ENCODE measurements around the gene CPA3. TPM values are rescaled to one million over a fixed set of nuclear protein-coding genes. Genes with fewer than 3 reads are reported as not detected.

CPA3 gene
- total RNA-seq, 5 donors from 2014 or later (not counting 1 experiment from before 2014, with no cell fraction given), result 0.20 to 2.3 (median 0.75) TPM; not detected in 1

- H3K4me1 ChIP-seq (ENCODE audit: control insufficient read depth in 1 of 2, extremely low read depth in 1 of 2, insufficient read depth in 2 of 2, low read length in 2 of 2), result no peaks in the 10 kb centered on the region
- H3K9me3 ChIP-seq, result no peaks in the 10 kb centered on the region
- H3K27me3 ChIP-seq (replicated peaks in 1 of 2; ENCODE audit: control insufficient read depth in 2 of 2, extremely low read depth in 1 of 2, insufficient read depth in 2 of 2, low read length in 1 of 2), result no peaks in the 10 kb centered on the region
- no peak overlapping the region for H3K27ac Mint-ChIP-seq
- H3K36me3 ChIP-seq (ENCODE audit: control insufficient read depth in 2 of 2, extremely low read depth in 1 of 2, insufficient read depth in 1 of 2, low read length in 1 of 2), result no peaks in the 10 kb centered on the region
- peaks cover 1 to 7% of the 10 kb centered on the region in 2 donors for H3K27me3 Mint-ChIP-seq
- H3K9me3 Mint-ChIP-seq, result no peaks in the 10 kb centered on the region
- ChIA-PET CTCF (interaction anchor here in 1 of 2 donors (0.6 kb wide), 1 partner anchor 24 kb away, joined by 3 read pairs; no protein-coding TSS in a partner anchor), POLR2A (no interaction called here)
- WGBS (ENCODE audit: insufficient coverage), result no CpG with 5 or more reads among the region's 4 CpGs
- DNase-seq (no peak), ATAC-seq (replicated peaks in 1 of 4) (no peak)
- no peak overlapping the region for H3K27ac ChIP-seq (ENCODE audit: low read length)
- no peak overlapping the region for H3K4me3 ChIP-seq (ENCODE audit: control insufficient read depth in 1 of 2, extremely low read depth in 1 of 2, low read length in 1 of 2)
- H3K4me3 Mint-ChIP-seq, result no peak overlapping the region
- H3K4me1 Mint-ChIP-seq, result no peaks in the 10 kb centered on the region
- no peaks in the 10 kb centered on the region for H3K36me3 Mint-ChIP-seq
These were observed 17.2 kb downstream of the CPA3 start for GRCh38 chr3:148882288-148882687.

GRCh38 chr3:148883163-148883562 is 18.1 kb downstream of the CPA3 start:
- Histone ChIP-seq H3K4me3 (ENCODE audit: control insufficient read depth in 1 of 2, extremely low read depth in 1 of 2, low read length in 1 of 2) (no peak overlapping the region), H3K9me3 (no peaks in the 10 kb centered on the region), H3K36me3 (ENCODE audit: control insufficient read depth in 2 of 2, extremely low read depth in 1 of 2, insufficient read depth in 1 of 2, low read length in 1 of 2) (no peaks in the 10 kb centered on the region), H3K27ac (ENCODE audit: low read length) (no peak overlapping the region), H3K27me3 (replicated peaks in 1 of 2; ENCODE audit: control insufficient read depth in 2 of 2, extremely low read depth in 1 of 2, insufficient read depth in 2 of 2, low read length in 1 of 2) (no peaks in the 10 kb centered on the region), H3K4me1 (ENCODE audit: control insufficient read depth in 1 of 2, extremely low read depth in 1 of 2, insufficient read depth in 2 of 2, low read length in 2 of 2) (no peaks in the 10 kb centered on the region)
- CTCF ChIA-PET, result no interaction called here
- no peak for ATAC-seq (replicated peaks in 1 of 4)
- H3K27me3 Mint-ChIP-seq, result peaks cover 10 to 13% of the 10 kb centered on the region in 2 donors
- no peaks in the 10 kb centered on the region for H3K36me3 Mint-ChIP-seq
- no peak for DNase-seq
- POLR2A ChIA-PET, result no interaction called here
- H3K27ac Mint-ChIP-seq, result no peak overlapping the region
- 100% methylated on average over 1 of the region's 1 CpG for WGBS (ENCODE audit: insufficient coverage)
- H3K9me3 Mint-ChIP-seq, result no peaks in the 10 kb centered on the region
- no peak overlapping the region for H3K4me3 Mint-ChIP-seq
- H3K4me1 Mint-ChIP-seq, result no peaks in the 10 kb centered on the region

- ATAC-seq (replicated peaks in 1 of 4) (no peak), DNase-seq (no peak)
- Histone ChIP-seq H3K36me3 (ENCODE audit: control insufficient read depth in 2 of 2, extremely low read depth in 1 of 2, insufficient read depth in 1 of 2, low read length in 1 of 2) (no peaks in the 10 kb centered on the region), H3K9me3 (no peaks in the 10 kb centered on the region), H3K4me3 (ENCODE audit: control insufficient read depth in 1 of 2, extremely low read depth in 1 of 2, low read length in 1 of 2) (no peak overlapping the region), H3K4me1 (ENCODE audit: control insufficient read depth in 1 of 2, extremely low read depth in 1 of 2, insufficient read depth in 2 of 2, low read length in 2 of 2) (no peaks in the 10 kb centered on the region), H3K27ac (ENCODE audit: low read length) (no peak overlapping the region), H3K27me3 (replicated peaks in 1 of 2; ENCODE audit: control insufficient read depth in 2 of 2, extremely low read depth in 1 of 2, insufficient read depth in 2 of 2, low read length in 1 of 2) (no peaks in the 10 kb centered on the region)
- no peaks in the 10 kb centered on the region for H3K9me3 Mint-ChIP-seq
- H3K27ac Mint-ChIP-seq, result no peak overlapping the region
- H3K36me3 Mint-ChIP-seq, result no peaks in the 10 kb centered on the region
- ChIA-PET CTCF (no interaction called here), POLR2A (interaction anchor here in 1 of 2 donors (0.7 kb wide), 1 partner anchor 37 kb away, joined by 3 read pairs; no protein-coding TSS in a partner anchor)
- no peak overlapping the region for H3K4me3 Mint-ChIP-seq
- H3K27me3 Mint-ChIP-seq, result peaks cover 12 to 15% of the 10 kb centered on the region in 2 donors
- H3K4me1 Mint-ChIP-seq, result no peaks in the 10 kb centered on the region
These were observed 19.2 kb downstream of the CPA3 start for GRCh38 chr3:148884261-148884660.

- ATAC-seq (replicated peaks in 1 of 4) (no peak), DNase-seq (no peak)
- Histone ChIP-seq H3K27me3 (replicated peaks in 1 of 2; ENCODE audit: control insufficient read depth in 2 of 2, extremely low read depth in 1 of 2, insufficient read depth in 2 of 2, low read length in 1 of 2) (peaks cover 0 to 2% of the 10 kb centered on the region in 2 experiments), H3K4me1 (ENCODE audit: control insufficient read depth in 1 of 2, extremely low read depth in 1 of 2, insufficient read depth in 2 of 2, low read length in 2 of 2) (no peaks in the 10 kb centered on the region), H3K27ac (ENCODE audit: low read length) (no peak overlapping the region), H3K36me3 (ENCODE audit: control insufficient read depth in 2 of 2, extremely low read depth in 1 of 2, insufficient read depth in 1 of 2, low read length in 1 of 2) (no peaks in the 10 kb centered on the region), H3K4me3 (ENCODE audit: control insufficient read depth in 1 of 2, extremely low read depth in 1 of 2, low read length in 1 of 2) (no peak overlapping the region), H3K9me3 (no peaks in the 10 kb centered on the region)
- Mint-ChIP-seq H3K9me3 (peaks cover 0 to 5% (median 2%) of the 10 kb centered on the region in 3 donors), H3K4me3 (no peak overlapping the region), H3K36me3 (no peaks in the 10 kb centered on the region), H3K4me1 (no peaks in the 10 kb centered on the region), H3K27ac (no peak overlapping the region), H3K27me3 (peaks cover 14 to 20% of the 10 kb centered on the region in 2 donors)
- POLR2A ChIA-PET, result no interaction called here
- WGBS (ENCODE audit: insufficient coverage), result no CpG with 5 or more reads among the region's 2 CpGs
- CTCF ChIA-PET, result interaction anchor here in 1 of 2 donors (0.6 kb wide), 1 partner anchor 16 kb away, joined by 3 read pairs; no protein-coding TSS in a partner anchor
These were observed 24.7 kb downstream of the CPA3 start for GRCh38 chr3:148889828-148890227.

- Mint-ChIP-seq H3K4me1 (no peaks in the 10 kb centered on the region), H3K9me3 (peaks cover 0 to 5% (median 2%) of the 10 kb centered on the region in 3 donors), H3K36me3 (no peaks in the 10 kb centered on the region), H3K4me3 (no peak overlapping the region), H3K27ac (no peak overlapping the region), H3K27me3 (peaks cover 4 to 13% of the 10 kb centered on the region in 2 donors)
- no peaks in the 10 kb centered on the region for H3K4me1 ChIP-seq (ENCODE audit: control insufficient read depth in 1 of 2, extremely low read depth in 1 of 2, insufficient read depth in 2 of 2, low read length in 2 of 2)
- ChIA-PET POLR2A (no interaction called here), CTCF (no interaction called here)
- H3K27me3 ChIP-seq (replicated peaks in 1 of 2; ENCODE audit: control insufficient read depth in 2 of 2, extremely low read depth in 1 of 2, insufficient read depth in 2 of 2, low read length in 1 of 2), result peaks cover 0 to 2% of the 10 kb centered on the region in 2 experiments
- H3K4me3 ChIP-seq (ENCODE audit: control insufficient read depth in 1 of 2, extremely low read depth in 1 of 2, low read length in 1 of 2), result no peak overlapping the region
- ATAC-seq (replicated peaks in 1 of 4) (no peak), DNase-seq (no peak)
- no peaks in the 10 kb centered on the region for H3K36me3 ChIP-seq (ENCODE audit: control insufficient read depth in 2 of 2, extremely low read depth in 1 of 2, insufficient read depth in 1 of 2, low read length in 1 of 2)
- WGBS (ENCODE audit: insufficient coverage), result 64% methylated on average over 2 of the region's 3 CpGs
- H3K27ac ChIP-seq (ENCODE audit: low read length), result no peak overlapping the region
- H3K9me3 ChIP-seq, result no peaks in the 10 kb centered on the region
These were observed 31.0 kb downstream of the CPA3 start for GRCh38 chr3:148896062-148896461.

GRCh38 chr3:148901987-148902791 is 37.1 kb downstream of the CPA3 start:
- no peaks in the 10 kb centered on the region for H3K9me3 Mint-ChIP-seq
- Histone ChIP-seq H3K9me3 (no peaks in the 10 kb centered on the region), H3K4me1 (ENCODE audit: control insufficient read depth in 1 of 2, extremely low read depth in 1 of 2, insufficient read depth in 2 of 2, low read length in 2 of 2) (no peaks in the 10 kb centered on the region), H3K27ac (ENCODE audit: low read length) (no peak overlapping the region), H3K36me3 (ENCODE audit: control insufficient read depth in 2 of 2, extremely low read depth in 1 of 2, insufficient read depth in 1 of 2, low read length in 1 of 2) (no peaks in the 10 kb centered on the region), H3K27me3 (replicated peaks in 1 of 2; ENCODE audit: control insufficient read depth in 2 of 2, extremely low read depth in 1 of 2, insufficient read depth in 2 of 2, low read length in 1 of 2) (peaks cover 0 to 2% of the 10 kb centered on the region in 2 experiments), H3K4me3 (ENCODE audit: control insufficient read depth in 1 of 2, extremely low read depth in 1 of 2, low read length in 1 of 2) (no peak overlapping the region)
- POLR2A ChIA-PET, result no interaction called here
- peaks cover 16 to 18% of the 10 kb centered on the region in 2 donors for H3K27me3 Mint-ChIP-seq
- H3K4me3 Mint-ChIP-seq, result no peak overlapping the region
- ATAC-seq (replicated peaks in 1 of 4) (no peak), DNase-seq (no peak)
- no CpG with 5 or more reads among the region's 4 CpGs for WGBS (ENCODE audit: insufficient coverage)
- CTCF ChIA-PET, result no interaction called here
- H3K4me1 Mint-ChIP-seq, result no peaks in the 10 kb centered on the region
- no peak overlapping the region for H3K27ac Mint-ChIP-seq
- no peaks in the 10 kb centered on the region for H3K36me3 Mint-ChIP-seq

Data from T-cell (primary cell).